GM12874 (cell line): ENCODE results near the gene COPS6.

Experiments used
- TF ChIP-seq, protein P1 (sequence below): IDR thresholded peaks from 2 replicates; pipeline ENCODE4 v1.5.1; 2011; ENCODE audit warnings: low read depth, mild to moderate bottlenecking, control low read depth, low read length, moderate library complexity; ENCODE audit not compliant: insufficient read depth

COPS6 gene

DNA sequence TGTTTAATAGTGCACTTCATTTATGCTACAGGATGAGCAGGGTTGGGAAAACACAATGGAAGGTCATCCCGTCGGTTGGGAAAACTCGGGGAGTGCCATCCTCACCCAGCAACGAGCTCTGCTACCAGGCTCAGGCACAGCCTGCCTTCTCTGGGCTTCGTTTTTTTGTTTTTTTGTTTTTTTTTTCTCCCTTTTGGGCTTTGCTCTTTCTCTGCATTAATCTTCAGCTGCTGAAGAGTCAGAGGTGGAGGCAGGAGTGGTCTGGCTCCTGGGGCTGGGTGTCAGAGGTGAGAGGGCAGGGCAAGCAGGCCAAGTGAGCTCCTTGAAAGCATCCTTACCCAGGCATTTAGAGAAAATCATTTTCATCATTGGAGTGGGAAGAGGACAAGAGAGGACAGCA is 18.8 kb upstream of the COPS6 start:
- TF ChIP-seq, protein P1, sequence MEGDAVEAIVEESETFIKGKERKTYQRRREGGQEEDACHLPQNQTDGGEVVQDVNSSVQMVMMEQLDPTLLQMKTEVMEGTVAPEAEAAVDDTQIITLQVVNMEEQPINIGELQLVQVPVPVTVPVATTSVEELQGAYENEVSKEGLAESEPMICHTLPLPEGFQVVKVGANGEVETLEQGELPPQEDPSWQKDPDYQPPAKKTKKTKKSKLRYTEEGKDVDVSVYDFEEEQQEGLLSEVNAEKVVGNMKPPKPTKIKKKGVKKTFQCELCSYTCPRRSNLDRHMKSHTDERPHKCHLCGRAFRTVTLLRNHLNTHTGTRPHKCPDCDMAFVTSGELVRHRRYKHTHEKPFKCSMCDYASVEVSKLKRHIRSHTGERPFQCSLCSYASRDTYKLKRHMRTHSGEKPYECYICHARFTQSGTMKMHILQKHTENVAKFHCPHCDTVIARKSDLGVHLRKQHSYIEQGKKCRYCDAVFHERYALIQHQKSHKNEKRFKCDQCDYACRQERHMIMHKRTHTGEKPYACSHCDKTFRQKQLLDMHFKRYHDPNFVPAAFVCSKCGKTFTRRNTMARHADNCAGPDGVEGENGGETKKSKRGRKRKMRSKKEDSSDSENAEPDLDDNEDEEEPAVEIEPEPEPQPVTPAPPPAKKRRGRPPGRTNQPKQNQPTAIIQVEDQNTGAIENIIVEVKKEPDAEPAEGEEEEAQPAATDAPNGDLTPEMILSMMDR: no peak

DNA sequence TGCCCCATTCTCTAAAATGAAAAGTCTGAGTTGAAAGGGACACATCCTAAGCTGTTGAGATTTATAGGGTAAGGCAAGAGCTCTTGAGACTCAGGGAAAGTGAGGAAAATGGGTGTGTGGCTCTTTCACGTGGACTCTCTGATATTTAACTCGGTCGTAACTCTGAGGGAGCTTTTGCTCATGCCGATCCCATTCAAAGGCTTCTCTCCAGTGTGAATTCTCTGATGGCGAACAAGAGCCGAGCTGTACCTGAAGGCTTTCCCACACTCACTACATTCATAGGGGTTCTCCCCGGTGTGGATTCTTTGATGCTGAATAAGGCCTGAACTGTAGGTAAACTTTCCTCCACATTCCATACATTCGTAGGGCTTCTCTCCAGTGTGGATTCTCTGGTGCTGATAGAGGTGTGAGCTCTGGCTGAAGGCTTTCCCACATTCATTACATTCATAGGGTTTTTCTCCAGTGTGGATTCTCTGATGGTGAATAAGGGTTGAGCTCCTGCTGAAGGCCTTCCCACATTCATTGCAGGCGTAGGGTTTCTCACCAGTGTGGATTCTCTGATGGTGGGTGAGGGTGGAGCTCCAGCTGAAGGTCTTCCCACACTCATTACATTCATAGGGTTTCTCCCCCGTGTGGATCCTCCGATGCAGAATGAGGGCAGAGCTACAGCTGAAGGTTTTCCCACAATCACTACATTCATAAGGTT is 17.6 kb upstream of the COPS6 start:
- TF ChIP-seq, protein P1: no peak

DNA sequence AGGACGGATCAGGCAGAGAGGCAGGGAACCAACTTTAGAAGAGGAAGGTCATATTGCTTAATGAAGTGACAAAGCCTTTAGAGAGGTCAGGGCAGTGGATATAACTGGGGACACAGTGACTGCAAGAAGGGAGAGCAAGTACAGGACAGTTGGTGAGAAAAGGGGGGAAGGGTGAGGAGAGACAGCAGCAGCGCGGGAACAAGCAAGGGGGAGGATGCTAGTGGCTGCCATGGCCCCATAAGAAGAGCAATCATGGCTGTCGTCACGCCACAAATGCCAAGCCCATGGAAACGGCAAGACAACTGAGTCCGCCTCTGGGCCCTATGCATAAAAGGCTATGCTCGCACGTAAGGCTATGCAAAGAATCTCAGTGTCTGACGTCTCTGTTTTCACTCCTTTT is 16.3 kb upstream of the COPS6 start:
- TF ChIP-seq, protein P1: no peak

DNA sequence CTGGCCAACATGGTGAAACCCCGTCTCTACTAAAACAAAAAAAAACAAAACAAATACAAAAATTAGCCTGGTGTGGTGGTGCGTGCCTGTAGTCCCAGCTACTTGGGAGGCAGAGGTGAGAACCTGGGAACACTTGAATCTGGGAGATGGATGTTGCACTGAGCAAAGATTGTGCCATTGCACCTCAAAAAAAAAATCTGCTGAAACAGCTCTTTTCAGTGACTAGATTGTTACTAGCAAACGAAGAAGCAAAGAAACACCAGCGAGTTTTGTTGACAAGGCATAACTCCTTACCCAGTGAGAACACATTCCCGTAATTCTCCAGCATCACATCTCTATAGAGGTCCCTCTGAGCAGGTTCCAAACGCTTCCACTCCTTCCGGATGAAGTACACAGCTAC is 13.9 kb upstream of the COPS6 start:
- TF ChIP-seq, protein P1: no peak

DNA sequence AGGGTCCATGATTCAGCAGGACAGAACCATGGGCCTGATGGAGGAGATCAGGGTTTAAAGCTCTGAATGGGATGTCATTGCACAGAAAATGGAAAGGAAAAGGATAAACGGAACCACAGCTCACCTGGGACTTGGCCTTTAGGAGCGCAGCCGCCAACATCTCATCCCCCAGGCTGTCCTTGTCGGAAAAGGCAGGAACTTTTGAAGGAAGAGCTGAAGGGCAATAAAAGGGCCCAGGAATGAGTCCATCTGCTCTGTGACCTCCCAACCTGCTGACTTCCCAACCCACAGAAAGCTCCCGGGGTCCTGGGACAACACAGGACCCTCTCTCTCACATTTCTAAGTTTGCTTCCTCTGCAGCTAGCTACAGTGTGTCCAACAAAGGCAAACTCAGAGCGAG is 13.4 kb upstream of the COPS6 start:
- TF ChIP-seq, protein P1: no peak

DNA sequence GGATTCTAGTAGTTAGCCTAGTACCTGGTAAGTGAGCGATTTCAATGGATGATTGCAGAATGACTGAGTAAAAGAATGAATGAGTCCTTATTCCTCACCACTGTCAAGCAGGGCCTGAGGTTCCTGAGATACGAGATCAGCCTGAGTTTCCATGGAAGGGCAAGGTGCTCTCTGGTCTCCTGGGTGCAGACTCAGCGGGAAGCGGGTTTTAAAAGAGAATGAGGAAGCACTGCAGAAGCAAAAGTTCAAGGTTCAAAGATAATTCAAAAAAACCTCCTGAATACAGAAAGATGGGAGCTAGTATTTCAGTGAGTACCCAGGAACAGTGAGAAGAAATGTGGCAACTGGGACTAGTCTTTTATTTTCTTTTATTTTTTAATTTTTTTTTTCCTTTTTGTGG is 11.6 kb upstream of the COPS6 start:
- TF ChIP-seq, protein P1: no peak

DNA sequence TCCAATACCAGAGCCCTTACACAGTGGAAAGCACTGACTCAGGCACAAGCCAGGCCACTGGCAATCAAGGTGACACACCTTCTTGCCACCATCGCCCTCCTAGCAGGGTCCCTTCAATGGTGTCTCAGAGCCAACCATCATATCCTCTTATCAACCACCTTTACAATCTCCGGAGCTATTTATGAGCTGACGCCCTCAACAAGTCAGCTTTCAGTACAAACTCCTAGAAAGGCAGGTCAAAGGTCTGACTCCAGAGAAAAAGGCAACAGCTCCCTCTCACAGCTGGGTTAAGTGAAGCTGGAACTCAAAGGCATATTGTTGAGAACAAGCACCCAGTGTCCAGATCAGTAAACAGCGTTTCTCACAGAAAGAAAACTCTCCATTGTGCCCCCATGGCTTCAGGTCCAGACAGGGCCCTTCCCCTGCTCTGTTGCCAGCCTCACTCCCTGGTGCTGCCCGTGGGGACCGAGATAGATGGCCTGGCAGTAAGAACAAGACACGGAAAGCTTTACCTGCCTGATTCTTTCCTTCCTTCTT is 9.7 kb upstream of the COPS6 start:
- TF ChIP-seq, protein P1: no peak
